SK-N-SH treated with all-trans-retinoic acid at 6 μM for 48 hours (cell line): ENCODE data around the gene MAB21L3.

Source experiments
- ARNTL ChIP-seq: fragments of 450-650 bp; formaldehyde crosslinking; IDR thresholded peaks from 2 replicates; pipeline ENCODE4 v1.5.0; 2020; ENCODE audit warnings: low read depth, mild to moderate bottlenecking, moderate library complexity, borderline replicate concordance
- CREB5 ChIP-seq: fragments of 250-450 bp; sonication (Bioruptor Pico); IDR thresholded peaks from 2 replicates; pipeline ENCODE4 v1.5.1; 2020; ENCODE audit warnings: low read depth, mild to moderate bottlenecking, moderate library complexity
- CSDC2 ChIP-seq: fragments of 250-450 bp; sonication (Bioruptor Pico); IDR thresholded peaks from 2 replicates; pipeline ENCODE4 v1.5.0; 2020; ENCODE audit warnings: mild to moderate bottlenecking, moderate library complexity
- CSRNP3 ChIP-seq: fragments of 250-450 bp; sonication (Bioruptor Pico); IDR thresholded peaks from 2 replicates; pipeline ENCODE4 v1.5.1; 2021; ENCODE audit warnings: mild to moderate bottlenecking, moderate library complexity
- ESRRG ChIP-seq: fragments of 250-450 bp; sonication (Bioruptor Pico); IDR thresholded peaks from 2 replicates; pipeline ENCODE4 v1.6.1; 2021; ENCODE audit warnings: mild to moderate bottlenecking
- OSR1 ChIP-seq: fragments of 250-450 bp; sonication (Bioruptor Pico); IDR thresholded peaks from 2 replicates; pipeline ENCODE4 v1.8.0; 2022; ENCODE audit warnings: moderate library complexity, mild to moderate bottlenecking, inconsistent platforms
- PATZ1 ChIP-seq: fragments of 250-450 bp; sonication (Bioruptor Pico); IDR thresholded peaks from 2 replicates; pipeline ENCODE4 v1.8.0; 2020; ENCODE audit warnings: mild to moderate bottlenecking, moderate library complexity, borderline replicate concordance
- PPARA ChIP-seq: fragments of 250-450 bp; sonication (Bioruptor Pico); IDR thresholded peaks from 2 replicates; pipeline ENCODE4 v1.5.0; 2020; ENCODE audit warnings: mild to moderate bottlenecking, borderline replicate concordance
- RARB ChIP-seq: fragments of 250-450 bp; sonication (Bioruptor Pico); IDR thresholded peaks from 2 replicates; pipeline ENCODE4 v1.8.0; 2021; ENCODE audit warnings: mild to moderate bottlenecking, moderate library complexity
- TOX ChIP-seq: fragments of 250-450 bp; sonication (Bioruptor Pico); IDR thresholded peaks from 2 replicates; pipeline ENCODE4 v1.8.0; 2021; ENCODE audit warnings: mild to moderate bottlenecking, moderate library complexity, borderline replicate concordance

DNA sequence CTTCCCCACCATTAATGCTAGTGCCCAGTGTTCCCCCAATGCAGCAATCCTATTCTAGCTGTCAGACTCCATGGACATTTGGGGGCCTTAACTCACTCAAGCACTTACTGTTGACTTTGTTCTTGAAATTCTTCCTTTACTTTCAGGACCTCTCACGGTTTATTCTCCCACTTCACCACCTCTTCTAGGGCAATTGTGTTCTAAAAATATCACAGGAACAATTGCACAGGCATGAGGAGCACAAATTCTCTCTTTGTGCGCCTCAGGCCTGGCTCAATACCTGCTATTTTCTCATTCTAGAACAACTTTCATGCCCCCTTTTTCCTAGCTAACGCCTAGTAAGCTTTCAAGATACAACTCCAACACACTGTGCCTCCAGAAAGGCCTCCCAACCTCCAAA, 7.3 kb downstream of the MAB21L3 start:
- TF ChIP-seq PPARA (CRISPR knock-in tag) (no peak), RARB (CRISPR knock-in tag) (no peak), PATZ1 (CRISPR knock-in tag) (no peak), TOX (CRISPR knock-in tag) (no peak), OSR1 (CRISPR knock-in tag) (no peak), CSDC2 (no peak), ARNTL (CRISPR knock-in tag) (no peak), ESRRG (CRISPR knock-in tag) (no peak), CSRNP3 (CRISPR knock-in tag) (no peak), CREB5 (no peak)
